ENCODE measurements around the gene CDK5R2.

Gene CDK5R2

GRCh38 chr2:218961651-218962570 lies 2.4 kb downstream of the CDK5R2 start:
- in situ Hi-C loops (cut with MboI; ENCODE audit: low sequenced_read_pairs): no loop called here

DNA sequence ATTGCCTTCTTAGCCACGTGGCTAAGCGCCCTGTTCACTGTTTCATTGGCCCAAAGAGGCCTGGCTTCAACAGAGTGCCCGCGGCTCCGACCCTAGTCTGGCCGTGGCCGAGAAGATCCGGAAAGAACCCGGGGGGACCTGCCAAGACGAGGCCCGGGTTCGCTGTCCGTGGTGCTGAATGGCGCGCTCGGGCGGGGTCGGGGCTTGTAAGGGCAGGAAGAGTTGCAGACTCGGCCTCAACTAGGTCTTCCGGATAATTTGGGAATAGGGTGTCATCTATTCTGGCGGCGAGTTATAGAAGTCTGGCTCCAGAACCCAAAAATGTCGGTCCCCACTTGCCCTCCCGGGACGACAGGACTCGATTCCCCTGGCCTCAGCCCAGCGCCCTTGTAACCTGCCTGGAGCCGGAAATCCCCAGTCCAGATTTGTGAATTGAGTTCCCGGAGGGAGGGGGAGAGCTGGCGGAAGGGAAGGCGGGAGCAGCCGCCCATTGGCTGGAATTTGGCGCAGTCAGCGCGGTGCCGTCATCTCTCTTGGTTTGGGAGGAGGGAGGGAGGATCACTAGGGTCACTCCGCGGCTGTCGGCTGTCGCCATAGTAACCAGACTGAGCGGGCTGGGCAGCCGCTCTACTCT lies 3.5 kb downstream of the CDK5R2 start:
- in situ Hi-C loops (cut with MboI; ENCODE audit: low sequenced_read_pairs): no loop called here

DNA sequence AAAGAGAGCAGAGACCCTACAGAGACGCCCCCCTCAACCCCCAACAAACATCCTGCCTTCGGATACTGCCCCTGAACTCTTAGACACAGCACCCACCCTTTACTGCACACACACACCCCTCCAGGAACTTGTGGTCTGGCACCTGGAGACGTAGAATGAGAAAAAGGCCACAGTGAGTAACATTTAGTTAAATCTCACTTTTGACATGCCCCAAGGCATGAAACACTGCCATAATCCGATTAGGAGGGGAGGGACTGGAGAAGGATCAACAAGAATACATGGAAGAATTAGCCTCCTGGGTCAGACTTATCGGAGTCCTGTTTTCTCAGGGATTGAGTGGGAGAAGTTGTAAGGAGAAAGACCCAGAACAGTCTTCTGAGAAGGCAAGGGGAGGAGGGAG lies 4.1 kb downstream of the CDK5R2 start:
- in situ Hi-C loops (cut with MboI; ENCODE audit: low sequenced_read_pairs): no loop called here

GRCh38 chr2:218964041-218964771 lies 4.7 kb downstream of the CDK5R2 start:
- in situ Hi-C loops (cut with MboI; ENCODE audit: low sequenced_read_pairs): no loop called here

DNA sequence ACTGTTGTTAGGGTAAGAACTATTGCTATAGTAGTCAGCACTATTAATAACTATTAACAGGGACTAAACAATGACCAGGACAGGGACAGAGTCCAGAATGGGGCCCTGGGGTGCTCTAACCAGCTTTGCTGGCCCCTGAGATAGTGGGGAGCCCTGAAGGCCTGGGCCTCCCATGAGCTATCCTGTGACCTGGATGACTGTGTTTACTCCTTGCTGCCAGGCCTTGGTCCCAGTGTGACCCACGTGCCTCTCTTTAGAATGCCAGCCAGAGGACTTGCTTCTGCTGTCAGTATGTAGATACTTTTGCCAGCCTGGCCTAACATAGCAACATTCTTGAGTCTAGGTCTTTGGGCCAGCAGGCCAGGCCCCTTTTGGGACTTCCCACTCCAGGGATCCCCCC lies 11.4 kb downstream of the CDK5R2 start:
- in situ Hi-C loops (cut with MboI; ENCODE audit: low sequenced_read_pairs): no loop called here

DNA sequence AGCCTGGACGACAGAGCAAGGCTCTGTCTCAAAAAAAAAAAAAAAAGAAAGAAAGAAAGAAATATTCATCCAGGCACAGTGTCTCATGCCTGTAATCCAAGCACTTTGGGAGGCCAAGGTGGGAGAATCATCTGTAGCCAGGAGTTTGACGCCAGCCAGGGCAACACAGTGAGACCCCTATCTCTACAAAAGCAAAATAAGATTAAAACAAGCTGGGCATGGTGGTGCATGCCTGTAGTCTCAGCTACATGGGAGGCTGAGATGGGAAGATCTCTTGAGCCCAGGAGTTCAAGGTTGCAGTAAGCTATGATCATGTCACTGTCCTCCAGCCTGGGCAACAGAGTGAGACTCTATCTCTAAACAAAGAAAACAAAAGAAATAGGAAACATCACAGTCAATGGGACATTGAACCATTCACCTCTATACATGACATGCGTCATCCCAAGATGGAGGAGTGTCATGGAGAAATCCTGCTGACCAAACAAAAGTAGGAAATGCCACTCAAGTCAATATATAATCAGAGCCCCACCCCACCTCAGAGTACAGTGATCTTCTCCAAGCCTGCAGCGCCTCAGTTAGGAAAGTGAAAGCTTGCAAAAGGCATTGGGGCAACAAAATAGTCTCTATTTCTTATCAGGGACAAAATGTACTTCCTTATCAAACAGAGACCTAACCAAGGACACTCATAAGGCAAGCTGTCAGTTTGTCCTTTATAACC lies 15.8 kb downstream of the CDK5R2 start:
- in situ Hi-C loops (cut with MboI; ENCODE audit: low sequenced_read_pairs): no loop called here

DNA sequence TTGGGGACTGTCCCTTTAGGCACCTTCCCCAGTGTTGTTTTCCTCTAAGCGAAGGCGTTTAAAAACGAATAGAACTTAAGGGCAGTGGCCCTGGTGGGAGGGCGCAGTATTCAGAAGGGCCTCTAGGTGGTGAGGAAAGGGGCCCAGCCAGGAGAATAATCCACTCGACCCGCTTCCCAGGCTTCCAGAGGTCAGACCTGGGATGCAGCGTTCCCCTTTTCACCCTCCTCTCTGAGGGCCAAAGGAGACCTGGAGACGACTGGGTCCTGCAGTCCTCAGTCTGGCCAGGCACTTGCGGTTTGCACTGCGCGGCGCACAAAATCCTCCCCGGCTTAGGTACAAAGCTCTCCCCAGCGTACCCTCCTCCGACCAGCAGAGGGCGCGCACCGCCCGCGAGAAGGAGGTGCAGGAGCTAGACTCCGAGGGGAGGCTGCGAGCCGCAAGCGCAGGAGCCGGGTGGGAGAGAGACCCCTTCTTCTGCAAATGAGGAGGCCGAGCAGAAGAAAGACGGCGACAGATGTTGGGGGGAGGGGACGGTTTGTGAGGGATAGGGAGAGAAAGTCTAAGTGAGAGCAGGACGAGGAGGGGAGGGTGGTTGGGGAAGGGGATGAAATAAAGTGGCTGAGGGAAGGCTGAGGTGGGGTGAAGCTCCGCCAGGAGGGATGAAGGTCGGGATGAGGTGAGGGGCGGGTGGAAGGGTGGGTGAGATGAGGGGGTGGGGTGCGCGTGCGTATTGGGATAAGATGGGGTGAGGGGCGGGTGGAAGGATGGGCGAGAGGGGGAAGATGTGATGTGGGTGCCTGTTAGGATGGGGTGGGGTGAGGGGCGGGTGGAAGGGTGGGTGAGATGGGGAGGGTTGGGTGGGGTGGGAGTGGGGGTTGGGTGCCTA lies 20.6 kb downstream of the CDK5R2 start:
- in situ Hi-C loops (cut with MboI; ENCODE audit: low sequenced_read_pairs): no loop called here

DNA sequence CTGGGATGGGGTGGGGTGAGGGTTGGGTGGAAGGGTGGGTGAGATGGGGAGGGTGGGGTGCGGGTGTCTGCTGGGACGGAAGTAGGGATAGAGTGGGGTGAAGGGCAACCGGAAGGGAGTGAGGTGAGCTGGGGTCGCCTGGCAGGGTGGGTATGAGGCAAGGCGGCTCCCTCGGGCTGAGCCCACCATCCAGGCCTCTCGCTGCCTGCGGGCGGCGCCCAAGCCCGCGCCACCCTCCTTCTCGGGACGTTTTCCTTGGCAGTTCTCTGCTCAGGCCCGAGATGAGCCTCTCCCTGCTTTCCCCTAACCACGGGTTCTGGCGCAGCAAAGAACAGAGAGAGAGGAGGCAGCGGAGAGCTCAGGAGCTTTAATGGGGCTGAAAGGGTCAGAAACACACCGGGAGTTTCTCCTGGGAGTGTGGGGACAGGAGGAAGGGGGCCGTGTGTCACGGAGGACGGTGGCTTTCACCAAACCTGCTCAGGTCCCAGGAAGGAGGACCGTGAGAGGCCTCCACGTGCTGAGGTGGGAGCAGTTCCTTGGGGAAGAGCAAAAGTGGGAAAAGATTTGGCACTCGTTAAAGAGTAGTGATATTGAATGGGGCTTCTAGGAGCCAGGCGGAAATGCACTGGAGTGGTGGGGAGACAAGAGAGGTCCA lies 21.4 kb downstream of the CDK5R2 start:
- in situ Hi-C loops (cut with MboI; ENCODE audit: low sequenced_read_pairs): no loop called here

- in situ Hi-C loops (cut with MboI; ENCODE audit: low sequenced_read_pairs): no loop called here
Measured at GRCh38 chr2:218981390-218981880, 22.0 kb downstream of the CDK5R2 start.

DNA sequence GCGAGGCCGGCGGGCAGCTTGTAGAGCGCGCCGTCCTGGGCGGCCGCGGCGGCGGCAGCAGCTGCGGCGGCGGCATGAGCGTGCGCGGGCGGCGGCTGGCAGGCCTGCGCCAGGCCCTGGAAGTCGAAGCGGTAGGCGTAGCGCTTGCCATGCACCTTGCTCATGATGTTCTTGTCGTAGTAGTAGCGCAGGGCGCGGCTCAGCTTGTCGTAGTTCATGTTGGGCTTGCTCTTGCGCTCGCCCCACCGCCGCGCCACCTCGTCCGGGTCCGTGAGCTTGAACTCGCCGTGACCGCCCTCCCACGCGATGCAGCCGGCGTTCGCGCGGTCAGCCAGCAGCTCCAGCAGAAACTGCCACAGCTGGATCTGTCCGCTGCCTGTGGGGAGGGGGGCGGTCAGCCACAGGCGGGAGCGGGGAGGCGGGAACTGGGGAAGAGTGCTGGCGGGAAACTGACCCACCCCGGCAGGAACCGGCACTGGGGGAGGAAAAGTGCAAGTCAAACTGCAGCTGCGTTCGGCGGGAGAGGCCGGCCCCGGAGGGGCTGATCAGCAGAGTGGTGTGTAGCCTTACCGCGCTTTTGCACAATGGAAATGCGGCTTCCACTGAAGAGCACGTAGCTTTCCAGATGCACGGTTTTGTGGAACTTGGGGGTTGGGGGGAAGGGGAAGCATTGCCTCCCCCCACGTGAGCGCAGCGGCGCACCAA lies 22.6 kb downstream of the CDK5R2 start:
- in situ Hi-C loops (cut with MboI; ENCODE audit: low sequenced_read_pairs): no loop called here

GRCh38 chr2:218982586-218983262 lies 23.3 kb downstream of the CDK5R2 start:
- in situ Hi-C loops (cut with MboI; ENCODE audit: low sequenced_read_pairs): no loop called here

DNA sequence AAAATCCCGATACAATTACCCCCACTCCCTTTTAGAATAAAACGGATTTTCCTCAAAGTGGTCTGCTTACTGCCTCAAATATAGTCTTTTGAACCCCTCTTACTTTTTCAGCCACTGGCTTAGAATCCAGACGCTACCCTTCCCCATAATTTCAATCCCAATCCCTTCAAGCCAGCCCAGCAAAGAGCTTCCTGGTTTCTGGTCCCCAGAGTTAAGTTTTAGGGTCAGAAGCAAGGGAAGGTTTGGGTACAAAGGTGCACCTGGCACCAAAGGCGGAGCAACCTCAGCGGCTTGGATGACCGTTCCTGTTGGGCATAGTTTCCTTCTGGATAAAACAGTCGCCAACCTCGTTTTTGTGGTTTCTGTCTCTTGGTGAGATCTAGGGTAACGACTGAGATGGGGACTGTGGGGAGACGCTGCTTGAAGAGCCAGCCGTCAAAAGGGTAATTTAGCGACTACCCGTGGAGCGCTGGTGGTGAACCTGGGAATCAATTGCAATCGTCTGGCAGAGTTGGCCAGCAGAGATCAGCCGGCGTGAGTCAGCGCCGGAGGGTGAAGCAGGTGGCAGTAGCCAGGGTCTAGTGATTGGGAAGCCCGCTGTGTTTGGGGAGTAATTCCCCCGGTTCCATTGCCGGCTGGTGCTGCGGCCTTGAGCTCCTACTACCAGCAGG lies 23.9 kb downstream of the CDK5R2 start:
- in situ Hi-C loops (cut with MboI; ENCODE audit: low sequenced_read_pairs): no loop called here

DNA sequence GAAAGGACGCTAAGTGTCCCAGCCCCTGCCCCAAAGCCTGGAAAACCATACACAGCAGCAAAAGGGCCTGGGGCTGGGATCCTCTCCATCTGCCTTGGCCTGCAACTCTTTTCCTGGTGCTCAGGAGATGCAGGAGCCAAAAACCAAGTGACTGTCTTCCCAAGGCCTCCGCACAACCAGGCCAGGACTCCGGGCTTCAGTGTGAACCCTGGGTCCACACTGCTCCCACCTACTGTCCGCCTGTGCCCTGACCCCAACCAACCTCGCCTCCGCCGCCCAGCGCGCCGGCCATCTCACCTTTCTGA lies 24.4 kb downstream of the CDK5R2 start:
- in situ Hi-C loops (cut with MboI; ENCODE audit: low sequenced_read_pairs): no loop called here

- in situ Hi-C loops (cut with MboI; ENCODE audit: low sequenced_read_pairs): no loop called here
Measured at GRCh38 chr2:218984239-218985020, 25.0 kb downstream of the CDK5R2 start.

- in situ Hi-C loops (cut with MboI; ENCODE audit: low sequenced_read_pairs): no loop called here
Measured at GRCh38 chr2:218985021-218985324, 25.5 kb downstream of the CDK5R2 start, which contains the start of gene FEV. FEV (minus strand) TSS chr2:218985184; CDS start chr2:218985075, 109 bp downstream.

GRCh38 chr2:218985325-218986091 lies 26.0 kb downstream of the CDK5R2 start:
- in situ Hi-C loops (cut with MboI; ENCODE audit: low sequenced_read_pairs): no loop called here
